Activated CD4-positive, alpha-beta T cell treated with anti-CD3 and anti-CD28 coated beads, Interleukin-2, amount 10 ng/mL, durations not matched to agents 7 days and 5 days (primary cell): Measurements from ENCODE around the gene PIP4K2C. TPM values are rescaled to one million over a fixed set of nuclear protein-coding genes. Genes with fewer than 3 reads are reported as not detected.
"Not testable (repeated sequence)": the region's sequence is repeated elsewhere in the genome, so short reads cannot be mapped to it uniquely, and the experiment has no call there.

Experiments used
- CTCF ChIA-PET: fragments of 350-600 bp; sonication (Branson Sonifier 250); formaldehyde crosslinking; loops from one replicate; lab custom pipeline; 2021; ENCODE audit warnings: antibody characterized with exemption; lab: Charles Lee
- POLR2A ChIA-PET: fragments of 350-600 bp; sonication (Branson Sonifier 250); formaldehyde crosslinking; loops from one replicate; lab custom pipeline; 2021; ENCODE audit warnings: antibody characterized with exemption; lab: Charles Lee
- DNase-seq: peaks from one replicate; pipeline ENCODE4 v3.0.0-alpha.2; 2020
- H3K27ac Mint-ChIP-seq: one replicate; pipeline ENCODE4 v1.8.0; 2021; ENCODE audit warnings: mild to moderate bottlenecking, moderate library complexity, mixed read lengths
- H3K27me3 Mint-ChIP-seq: one replicate; pipeline ENCODE4 v1.8.0; 2021; ENCODE audit warnings: mixed read lengths
- H3K36me3 Mint-ChIP-seq: one replicate; pipeline ENCODE4 v1.8.0; 2021; ENCODE audit warnings: low read depth, mixed read lengths
- H3K4me1 Mint-ChIP-seq: one replicate; pipeline ENCODE4 v1.8.0; 2021; ENCODE audit warnings: mixed read lengths
- H3K4me3 Mint-ChIP-seq: one replicate; pipeline ENCODE4 v1.8.0; 2021; ENCODE audit warnings: mild to moderate bottlenecking, moderate library complexity, mixed read lengths
- H3K9me3 Mint-ChIP-seq: one replicate; pipeline ENCODE4 v1.8.0; 2021; ENCODE audit warnings: mixed read lengths
- total RNA-seq, 2 experiments: library from RNA; stranded (reverse); gene quantifications; one replicate each; pipeline ENCODE4 v1.2.3, GENCODE V29; 2021

The PIP4K2C gene
- total RNA-seq, 2 experiments from 2014 or later = 17.9 to 20.4 TPM

GRCh38 chr12:57614948-57615500 lies 24.0 kb downstream of the PIP4K2C start:
- no peak overlapping the region for H3K27ac Mint-ChIP-seq
- H3K9me3 Mint-ChIP-seq = no peaks in the 10 kb centered on the region
- peaks cover 76% of the 10 kb centered on the region for H3K27me3 Mint-ChIP-seq
- H3K4me3 Mint-ChIP-seq = no peak overlapping the region
- ChIA-PET CTCF (interaction anchor here (1.0 to 2.3 kb wide), 5 partner anchors 12 to 156 kb away, joined by 4 to 6 read pairs (median 5); partner anchors contain the start of gene B4GALNT1), POLR2A (no interaction called here)
- no peak for DNase-seq
- H3K36me3 Mint-ChIP-seq = no peaks in the 10 kb centered on the region
- H3K4me1 Mint-ChIP-seq = peaks cover 16% of the 10 kb centered on the region

- Mint-ChIP-seq H3K27ac (no peak overlapping the region), H3K4me3 (no peak overlapping the region), H3K9me3 (no peaks in the 10 kb centered on the region), H3K4me1 (peaks cover 18% of the 10 kb centered on the region), H3K27me3 (peaks cover 78% of the 10 kb centered on the region), H3K36me3 (no peaks in the 10 kb centered on the region)
- ChIA-PET POLR2A (no interaction called here), CTCF (interaction anchor here (0.7 to 1.8 kb wide), 3 partner anchors 32 to 157 kb away, joined by 4 to 5 read pairs (median 4); partner anchors contain the start of gene GLI1)
- DNase-seq = no peak
Measured at GRCh38 chr12:57615637-57616036, 24.6 kb downstream of the PIP4K2C start.

- CTCF ChIA-PET = interaction anchor here (0.6 to 1.8 kb wide), 4 partner anchors 33 to 158 kb away, joined by 3 to 5 read pairs (median 4); partner anchors contain the start of gene GLI1
- Mint-ChIP-seq H3K27me3 (peaks cover 86% of the 10 kb centered on the region), H3K9me3 (no peaks in the 10 kb centered on the region), H3K4me1 (peaks cover 24% of the 10 kb centered on the region), H3K4me3 (no peak overlapping the region), H3K36me3 (no peaks in the 10 kb centered on the region), H3K27ac (no peak overlapping the region)
- POLR2A ChIA-PET = no interaction called here
- DNase-seq = no peak
Measured at GRCh38 chr12:57616383-57617101, 25.6 kb downstream of the PIP4K2C start.

GRCh38 chr12:57617942-57618341 lies 26.9 kb downstream of the PIP4K2C start:
- ChIA-PET POLR2A (no interaction called here), CTCF (no interaction called here)
- no peak for DNase-seq
- H3K4me1 Mint-ChIP-seq = peaks cover 30% of the 10 kb centered on the region
- H3K36me3 Mint-ChIP-seq = no peaks in the 10 kb centered on the region
- H3K9me3 Mint-ChIP-seq = no peaks in the 10 kb centered on the region
- H3K27ac Mint-ChIP-seq = no peak overlapping the region
- H3K4me3 Mint-ChIP-seq = no peak overlapping the region
- peaks cover 88% of the 10 kb centered on the region for H3K27me3 Mint-ChIP-seq

- POLR2A ChIA-PET, H3K36me3 Mint-ChIP-seq, H3K27ac Mint-ChIP-seq, DNase-seq, H3K9me3 Mint-ChIP-seq, H3K4me3 Mint-ChIP-seq: not testable (repeated sequence)
- CTCF ChIA-PET = interaction anchor here (2.0 to 3.2 kb wide), 2 partner anchors 10 to 13 kb away, joined by 7 to 11 read pairs; no protein-coding TSS in a partner anchor
- Mint-ChIP-seq H3K4me1 (peaks cover 30% of the 10 kb centered on the region), H3K27me3 (peaks cover 88% of the 10 kb centered on the region)
Measured at GRCh38 chr12:57618431-57618830, 27.4 kb downstream of the PIP4K2C start.

- Mint-ChIP-seq H3K27ac (peak overlapping the region; percentile 58), H3K4me3 (no peak overlapping the region), H3K27me3 (peaks cover 91% of the 10 kb centered on the region), H3K9me3 (no peaks in the 10 kb centered on the region), H3K36me3 (no peaks in the 10 kb centered on the region), H3K4me1 (peaks cover 30% of the 10 kb centered on the region)
- no peak for DNase-seq
- CTCF ChIA-PET = interaction anchor here (1.4 to 3.2 kb wide), 3 partner anchors 9 to 13 kb away, joined by 3 to 11 read pairs (median 7); no protein-coding TSS in a partner anchor
- POLR2A ChIA-PET = no interaction called here
Measured at GRCh38 chr12:57618966-57619433, 28.0 kb downstream of the PIP4K2C start.

- Mint-ChIP-seq H3K4me1 (peaks cover 30% of the 10 kb centered on the region), H3K27ac (peak overlapping the region; percentile 58), H3K36me3 (no peaks in the 10 kb centered on the region), H3K27me3 (peaks cover 92% of the 10 kb centered on the region), H3K4me3 (no peak overlapping the region), H3K9me3 (no peaks in the 10 kb centered on the region)
- POLR2A ChIA-PET = no interaction called here
- CTCF ChIA-PET = interaction anchor here (1.1 to 3.2 kb wide), 8 partner anchors 9 to 44 kb away, joined by 3 to 11 read pairs (median 6); no protein-coding TSS in a partner anchor
- no peak for DNase-seq
Measured at GRCh38 chr12:57619434-57620244, 28.6 kb downstream of the PIP4K2C start.

GRCh38 chr12:57620245-57620935 lies 29.4 kb downstream of the PIP4K2C start:
- no peaks in the 10 kb centered on the region for H3K9me3 Mint-ChIP-seq
- ChIA-PET CTCF (interaction anchor here (0.6 to 3.2 kb wide), 16 partner anchors 8 to 168 kb away, joined by 3 to 16 read pairs (median 4); partner anchors contain the start of genes ARHGEF25 and B4GALNT1), POLR2A (no interaction called here)
- no peaks in the 10 kb centered on the region for H3K36me3 Mint-ChIP-seq
- no peak for DNase-seq
- H3K4me3 Mint-ChIP-seq = peak overlapping the region; percentile 62
- H3K27ac Mint-ChIP-seq = no peak overlapping the region
- peaks cover 30% of the 10 kb centered on the region for H3K4me1 Mint-ChIP-seq
- peaks cover 94% of the 10 kb centered on the region for H3K27me3 Mint-ChIP-seq

- H3K27me3 Mint-ChIP-seq = peaks cover 94% of the 10 kb centered on the region
- peaks cover 30% of the 10 kb centered on the region for H3K4me1 Mint-ChIP-seq
- peak overlapping the region; percentile 62 for H3K4me3 Mint-ChIP-seq
- ChIA-PET POLR2A (no interaction called here), CTCF (interaction anchor here (0.6 to 3.2 kb wide), 13 partner anchors 10 to 168 kb away, joined by 3 to 16 read pairs (median 4); partner anchors contain the start of genes ARHGEF25 and B4GALNT1)
- H3K36me3 Mint-ChIP-seq = no peaks in the 10 kb centered on the region
- no peak overlapping the region for H3K27ac Mint-ChIP-seq
- H3K9me3 Mint-ChIP-seq = no peaks in the 10 kb centered on the region
- DNase-seq = no peak
Measured at GRCh38 chr12:57620936-57621496, 30.0 kb downstream of the PIP4K2C start.

GRCh38 chr12:57621497-57622292 lies 30.7 kb downstream of the PIP4K2C start:
- Mint-ChIP-seq H3K27ac (no peak overlapping the region), H3K4me1 (peaks cover 30% of the 10 kb centered on the region), H3K27me3 (peaks cover 96% of the 10 kb centered on the region), H3K4me3 (peak overlapping the region; percentile 62), H3K9me3 (no peaks in the 10 kb centered on the region), H3K36me3 (no peaks in the 10 kb centered on the region)
- ChIA-PET CTCF (interaction anchor here (0.6 to 3.2 kb wide), 13 partner anchors 11 to 169 kb away, joined by 3 to 16 read pairs (median 4); partner anchors contain the start of genes ARHGEF25, B4GALNT1 and OS9), POLR2A (no interaction called here)
- peak; percentile 58 for DNase-seq
